K562 (cell line): ENCODE results near the gene MKS1. TPM values are rescaled to one million over a fixed set of nuclear protein-coding genes. Genes with fewer than 3 reads are reported as not detected.
A peak's percentile ranks its signal among the peaks of the same experiment; 100 is the strongest.

Source experiments
- BRD4 ChIP-seq: fragments of 200-600 bp; sonication (generic); IDR thresholded peaks from 2 replicates; pipeline ENCODE4 v1.6.1; 2017; ENCODE audit warnings: inconsistent platforms
- CBX2 ChIP-seq: fragments of 200-600 bp; sonication (generic); IDR thresholded peaks from one replicate; pipeline ENCODE4 v1.6.1; 2012; ENCODE audit warnings: mild to moderate bottlenecking, low read length, inconsistent platforms; ENCODE audit not compliant: insufficient read depth, poor library complexity, severe bottlenecking
- CREM ChIP-seq: IDR thresholded peaks from 2 replicates; pipeline ENCODE4 v1.6.1; 2014; ENCODE audit warnings: antibody characterized with exemption, low read depth
- GABPA ChIP-seq: fragments of 200-800 bp; sonication (Bioruptor generic); conservative IDR thresholded peaks from 2 replicates; pipeline ENCODE4 v1.6.1; 2016; ENCODE audit warnings: low read depth, missing genetic modification characterization, missing compliant biosample characterization
- KLF13 ChIP-seq: fragments of 450-650 bp; IDR thresholded peaks from 2 replicates; pipeline ENCODE4 v1.6.1; 2016; ENCODE audit warnings: missing genetic modification characterization, low read depth, mild to moderate bottlenecking, missing compliant biosample characterization, moderate library complexity, borderline replicate concordance
- NCOA1 ChIP-seq: fragments of 450-650 bp; IDR thresholded peaks from 2 replicates; pipeline ENCODE4 v1.6.1; 2016; ENCODE audit warnings: low read depth
- NR2C2 ChIP-seq, 2 experiments: fragments of 200-800 bp in 1 of 2; sonication (Bioruptor generic) in 1 of 2; sonication (generic) in 1 of 2; formaldehyde crosslinking in 1 of 2; IDR thresholded peaks; 2 replicates each; pipeline versions ENCODE4 v1.6.1 to v1.8.0; 2016 to 2022; ENCODE audit warnings: mild to moderate bottlenecking in 1 of 2, missing compliant biosample characterization in 1 of 2, missing genetic modification characterization in 1 of 2, missing genetic modification reagents in 1 of 2
- POLR2H ChIP-seq: IDR thresholded peaks from 2 replicates; pipeline ENCODE4 v1.6.1; 2016; ENCODE audit warnings: missing genetic modification characterization, low read depth, mild to moderate bottlenecking, control low read depth, missing compliant biosample characterization, moderate library complexity
- POU5F1 ChIP-seq: fragments of 150-350 bp; IDR thresholded peaks from 2 replicates; pipeline ENCODE4 v1.6.1; 2014; ENCODE audit warnings: borderline replicate concordance, low read length, low read depth, mild to moderate bottlenecking; ENCODE audit not compliant: partially characterized antibody
- TCFL5 ChIP-seq: fragments of 250-450 bp; sonication (Bioruptor Pico); conservative IDR thresholded peaks from 2 replicates; pipeline ENCODE4 v1.6.1; 2021; ENCODE audit warnings: mild to moderate bottlenecking, moderate library complexity, matching md5 sums
- TOE1 ChIP-seq, 2 experiments: fragments of 450-650 bp in 1 of 2; sonication (generic) in 1 of 2; formaldehyde crosslinking in 1 of 2; IDR thresholded peaks; 2 replicates each; pipeline versions ENCODE4 v1.7.1 to v1.8.0; 2016 to 2022; ENCODE audit warnings: borderline replicate concordance in 2 of 2, mild to moderate bottlenecking in 2 of 2, antibody characterized with exemption in 1 of 2, inconsistent platforms in 1 of 2, low read depth in 1 of 2, missing genetic modification reagents in 1 of 2, moderate library complexity in 1 of 2
- ZC3H4 ChIP-seq: sonication (generic); formaldehyde crosslinking; IDR thresholded peaks from 2 replicates; pipeline ENCODE4 v1.9.0; 2021; ENCODE audit warnings: missing genetic modification reagents, borderline replicate concordance
- ZNF197 ChIP-seq: fragments of 200-800 bp; sonication (Bioruptor generic); IDR thresholded peaks from 2 replicates; pipeline ENCODE4 v1.6.1; 2016; ENCODE audit warnings: low read depth, missing genetic modification characterization, missing compliant biosample characterization
- ZNF766 ChIP-seq: fragments of 200-800 bp; sonication (Bioruptor generic); conservative IDR thresholded peaks from 2 replicates; pipeline ENCODE4 v1.6.1; 2016; ENCODE audit warnings: missing genetic modification characterization, missing compliant biosample characterization
- polyA plus RNA-seq, 8 experiments: library from polyadenylated mRNA; depleted of rRNA in 4 of 8; stranded (reverse) in 5 of 8; unstranded in 3 of 8; fragments of >200 nt; fragmentation: Nextera tagmentation in 2 of 8; fragmentation: Illumina TruSeq in 1 of 8; extraction: Ambion mirVana in 2 of 8; extraction: Trizol in 1 of 8; gene quantifications; 2 replicates each; pipeline versions ENCODE4 v1.2.1 to v1.2.3, GENCODE V29; 2011 to 2014; ENCODE audit warnings: inconsistent platforms in 1 of 8, missing spikeins in 1 of 8
- total RNA-seq, 7 experiments: library from RNA; depleted of rRNA in 6 of 7; stranded (reverse); fragments of >200 nt in 6 of 7; fragmentation: Illumina TruSeq in 2 of 7; extraction: Trizol in 2 of 7; gene quantifications; 2 replicates each; pipeline versions ENCODE4 v1.2.1 to v1.2.3, GENCODE V29; 2011 to 2021; ENCODE audit warnings: low replicate concordance in 1 of 7
- TF ChIP-seq, protein P1 (sequence below): fragments of 450-650 bp; IDR thresholded peaks from 2 replicates; pipeline ENCODE4 v1.7.0; 2016; ENCODE audit warnings: borderline replicate concordance
- TF ChIP-seq, protein P2 (sequence below): fragments of 450-650 bp; formaldehyde crosslinking; IDR thresholded peaks from 2 replicates; pipeline ENCODE4 v1.4.0; 2020; ENCODE audit warnings: mild to moderate bottlenecking, moderate library complexity
- TF ChIP-seq, protein P3 (sequence below): sonication (generic); formaldehyde crosslinking; IDR thresholded peaks from 2 replicates; pipeline ENCODE4 v1.9.0; 2022; ENCODE audit warnings: mild to moderate bottlenecking, missing genetic modification reagents

The MKS1 gene
- total and polyA plus RNA-seq, 9 of the 15 experiments (the other 6 are each of a cell fraction or from before 2014, with no cell fraction given): 16.3 to 31.0 (median 25.9) TPM

DNA sequence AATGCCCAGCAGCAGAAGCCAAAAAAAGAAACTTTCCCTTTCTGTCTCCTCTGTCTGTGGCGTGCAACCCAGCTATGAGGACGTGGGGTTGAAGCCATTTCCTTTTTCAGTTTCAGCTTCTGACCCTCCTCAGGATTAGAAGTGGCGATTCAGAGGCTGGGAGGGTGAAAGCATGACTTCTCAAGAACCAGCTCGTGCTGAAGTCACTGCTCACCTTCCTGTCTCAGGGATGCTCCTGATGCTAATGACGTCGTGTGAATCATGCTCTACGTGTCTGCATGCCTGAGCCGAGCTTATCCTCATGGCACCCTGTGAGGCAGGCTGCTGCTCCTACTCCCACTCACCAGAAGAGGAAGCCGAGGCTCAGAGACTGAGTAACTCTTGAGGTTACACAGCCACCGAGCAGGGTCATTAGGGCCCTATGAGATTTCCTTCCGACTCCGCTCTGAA lies 13.7 kb upstream of the MKS1 start (continued):
- TF ChIP-seq ZNF197 (CRISPR knock-in tag) (no peak), POU5F1 (no peak), TOE1 (IDR thresholded peaks at IDR 0.05; ENCODE audit: borderline replicate concordance) (0 out of 2 replicates have a peak, but pooled peaks have one; percentile 20), TOE1 (CRISPR knock-in tag; IDR thresholded peaks at IDR 0.05; ENCODE audit: borderline replicate concordance, low read depth) (no peak), CBX2 (no peak), ZC3H4 (CRISPR knock-in tag) (no peak), CREM (peak; percentile 95), ZNF766 (no peak), POLR2H (no peak), NCOA1 (peak; percentile 66; the same call in 1 of the 2 replicates), BRD4 (no peak), KLF13 (tag) (no peak), NR2C2 (CRISPR knock-in tag; IDR thresholded peaks at IDR 0.05) (no peak), NR2C2 (tag; IDR thresholded peaks at IDR 0.05) (peak; percentile 49; the same call in 1 of the 2 replicates), TCFL5 (CRISPR knock-in tag) (no peak), GABPA (tag) (0 out of 2 replicates have a peak, but pooled peaks have one; percentile 18)
- TF ChIP-seq, protein P1, sequence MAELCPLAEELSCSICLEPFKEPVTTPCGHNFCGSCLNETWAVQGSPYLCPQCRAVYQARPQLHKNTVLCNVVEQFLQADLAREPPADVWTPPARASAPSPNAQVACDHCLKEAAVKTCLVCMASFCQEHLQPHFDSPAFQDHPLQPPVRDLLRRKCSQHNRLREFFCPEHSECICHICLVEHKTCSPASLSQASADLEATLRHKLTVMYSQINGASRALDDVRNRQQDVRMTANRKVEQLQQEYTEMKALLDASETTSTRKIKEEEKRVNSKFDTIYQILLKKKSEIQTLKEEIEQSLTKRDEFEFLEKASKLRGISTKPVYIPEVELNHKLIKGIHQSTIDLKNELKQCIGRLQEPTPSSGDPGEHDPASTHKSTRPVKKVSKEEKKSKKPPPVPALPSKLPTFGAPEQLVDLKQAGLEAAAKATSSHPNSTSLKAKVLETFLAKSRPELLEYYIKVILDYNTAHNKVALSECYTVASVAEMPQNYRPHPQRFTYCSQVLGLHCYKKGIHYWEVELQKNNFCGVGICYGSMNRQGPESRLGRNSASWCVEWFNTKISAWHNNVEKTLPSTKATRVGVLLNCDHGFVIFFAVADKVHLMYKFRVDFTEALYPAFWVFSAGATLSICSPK: no peak
- TF ChIP-seq, protein P2, sequence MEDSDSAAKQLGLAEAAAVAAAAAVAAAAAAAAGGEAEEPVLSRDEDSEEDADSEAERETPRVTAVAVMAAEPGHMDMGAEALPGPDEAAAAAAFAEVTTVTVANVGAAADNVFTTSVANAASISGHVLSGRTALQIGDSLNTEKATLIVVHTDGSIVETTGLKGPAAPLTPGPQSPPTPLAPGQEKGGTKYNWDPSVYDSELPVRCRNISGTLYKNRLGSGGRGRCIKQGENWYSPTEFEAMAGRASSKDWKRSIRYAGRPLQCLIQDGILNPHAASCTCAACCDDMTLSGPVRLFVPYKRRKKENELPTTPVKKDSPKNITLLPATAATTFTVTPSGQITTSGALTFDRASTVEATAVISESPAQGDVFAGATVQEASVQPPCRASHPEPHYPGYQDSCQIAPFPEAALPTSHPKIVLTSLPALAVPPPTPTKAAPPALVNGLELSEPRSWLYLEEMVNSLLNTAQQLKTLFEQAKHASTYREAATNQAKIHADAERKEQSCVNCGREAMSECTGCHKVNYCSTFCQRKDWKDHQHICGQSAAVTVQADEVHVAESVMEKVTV (CRISPR knock-in tag): no peak
- TF ChIP-seq, protein P3, sequence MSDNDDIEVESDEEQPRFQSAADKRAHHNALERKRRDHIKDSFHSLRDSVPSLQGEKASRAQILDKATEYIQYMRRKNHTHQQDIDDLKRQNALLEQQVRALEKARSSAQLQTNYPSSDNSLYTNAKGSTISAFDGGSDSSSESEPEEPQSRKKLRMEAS (CRISPR knock-in tag): peak; percentile 72
